ENCODE measurements around the gene CPE.
"Not testable (repeated sequence)": the region's sequence is repeated elsewhere in the genome, so short reads cannot be mapped to it uniquely, and the experiment has no call there.

The CPE gene

GRCh38 chr4:165403637-165404036 is 24.8 kb downstream of the CPE start:
- DNase-seq (ENCODE audit: low spot score), result no peak

GRCh38 chr4:165404080-165404479 is 25.3 kb downstream of the CPE start:
- DNase-seq (ENCODE audit: low spot score), result no peak

GRCh38 chr4:165404696-165405095 is 25.9 kb downstream of the CPE start:
- DNase-seq (ENCODE audit: low spot score), result no peak

DNA sequence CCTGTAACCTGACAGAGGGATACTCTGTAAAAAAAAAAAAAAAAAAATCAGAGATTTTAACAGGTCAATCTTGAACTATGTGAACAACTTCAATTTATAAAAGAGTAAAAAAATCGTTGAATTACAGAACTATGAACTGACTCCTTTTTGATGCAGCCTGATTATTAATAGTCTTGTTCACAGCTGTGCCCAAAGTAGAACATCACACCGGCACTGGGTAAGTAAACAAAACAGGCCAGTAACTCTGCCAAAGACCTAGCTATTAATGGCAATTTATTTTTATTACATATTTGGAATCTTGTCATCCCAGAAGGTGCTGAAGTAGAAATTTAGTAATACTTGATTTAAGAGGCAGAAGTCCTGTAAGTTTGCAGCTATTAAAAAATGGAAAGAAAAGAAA is 31.4 kb downstream of the CPE start:
- no peak for DNase-seq (ENCODE audit: low spot score)

GRCh38 chr4:165415910-165416309 is 37.1 kb downstream of the CPE start:
- no peak for DNase-seq (ENCODE audit: low spot score)

- no peak for DNase-seq (ENCODE audit: low spot score)
Measured at GRCh38 chr4:165418073-165418472, 39.3 kb downstream of the CPE start.

DNA sequence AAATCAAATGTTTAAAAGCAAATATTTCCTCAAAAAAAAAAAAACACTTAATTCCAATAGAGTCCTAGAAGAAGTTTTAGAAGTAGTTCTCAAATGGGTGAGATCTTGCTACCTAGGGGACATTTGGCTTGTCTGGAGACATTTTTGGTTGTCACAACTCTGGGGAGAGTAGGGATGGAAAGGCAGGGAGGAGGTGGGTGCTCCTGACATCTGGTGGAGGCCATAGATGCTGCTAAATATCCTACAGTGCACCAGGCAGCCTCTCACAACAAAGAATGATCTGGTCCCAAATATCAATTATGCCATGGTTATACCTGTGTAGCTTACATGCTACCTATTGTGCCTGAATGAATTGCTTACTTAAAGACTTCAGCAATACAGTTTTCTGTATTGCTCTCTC is 46.8 kb downstream of the CPE start:
- DNase-seq (ENCODE audit: low spot score), result no peak

- no peak for DNase-seq (ENCODE audit: low spot score)
Measured at GRCh38 chr4:165426331-165426730, 47.5 kb downstream of the CPE start.

GRCh38 chr4:165426823-165427222 is 48.0 kb downstream of the CPE start:
- DNase-seq (ENCODE audit: low spot score), result no peak

GRCh38 chr4:165428957-165429356 is 50.1 kb downstream of the CPE start:
- DNase-seq (ENCODE audit: low spot score), result no peak

DNA sequence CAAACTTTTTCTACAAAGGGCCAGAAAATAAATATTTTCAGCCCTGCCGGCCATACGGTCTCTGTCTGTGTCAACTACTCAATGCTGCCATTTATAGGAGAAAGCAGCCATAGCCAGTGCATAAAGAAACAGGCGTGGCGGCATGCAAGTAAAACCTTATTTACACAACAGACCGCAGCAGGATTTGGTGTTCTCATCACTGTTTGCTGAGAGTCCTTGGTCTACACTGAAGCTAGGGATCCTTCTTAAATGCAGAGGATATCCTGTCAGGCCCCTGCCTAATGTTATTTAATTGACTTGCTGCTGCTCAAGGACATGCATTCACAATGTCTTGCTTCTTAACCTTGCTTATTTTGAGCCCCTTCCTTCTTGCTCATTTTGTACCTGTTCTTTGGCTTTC is 54.7 kb downstream of the CPE start:
- no peak for DNase-seq (ENCODE audit: low spot score)

DNA sequence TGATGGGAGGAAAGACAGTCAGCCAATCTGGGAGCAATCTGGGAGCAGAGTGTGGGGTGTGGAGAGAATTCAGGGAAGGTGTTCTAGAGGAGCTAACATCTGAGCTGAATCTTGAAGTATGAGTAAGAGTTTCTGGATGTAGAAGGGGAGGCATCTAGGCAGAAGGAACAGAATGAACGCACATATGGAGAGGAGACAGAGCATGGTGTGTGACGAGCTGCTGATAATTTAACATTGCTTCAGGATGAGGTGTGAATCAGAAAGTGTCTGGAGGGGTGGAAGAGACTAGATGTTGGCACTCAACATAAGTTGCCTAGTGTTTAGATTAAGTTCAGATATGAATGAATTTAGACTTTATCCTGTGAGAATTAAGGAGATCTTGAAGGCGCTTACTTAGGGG is 58.9 kb downstream of the CPE start:
- DNase-seq (ENCODE audit: low spot score), result no peak

DNA sequence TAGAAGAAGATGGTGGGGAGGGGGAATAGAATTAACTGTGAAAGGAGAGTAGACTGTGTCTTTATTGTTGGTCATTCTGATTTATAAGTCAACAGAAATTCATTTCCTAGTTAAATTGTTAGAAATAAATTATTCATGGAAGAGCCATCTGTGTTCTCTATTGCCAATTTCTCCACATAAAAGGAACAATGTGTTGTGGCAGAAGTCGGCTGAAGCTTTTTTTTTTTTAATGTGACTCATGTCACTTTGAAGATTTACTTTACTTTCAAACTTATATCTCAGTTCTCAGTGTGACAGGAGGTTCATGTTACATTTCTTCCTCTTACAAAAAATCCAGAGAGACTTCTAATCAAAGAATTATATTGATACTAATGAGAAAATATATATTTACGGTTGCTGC is 60.5 kb downstream of the CPE start:
- DNase-seq (ENCODE audit: low spot score), result no peak

DNA sequence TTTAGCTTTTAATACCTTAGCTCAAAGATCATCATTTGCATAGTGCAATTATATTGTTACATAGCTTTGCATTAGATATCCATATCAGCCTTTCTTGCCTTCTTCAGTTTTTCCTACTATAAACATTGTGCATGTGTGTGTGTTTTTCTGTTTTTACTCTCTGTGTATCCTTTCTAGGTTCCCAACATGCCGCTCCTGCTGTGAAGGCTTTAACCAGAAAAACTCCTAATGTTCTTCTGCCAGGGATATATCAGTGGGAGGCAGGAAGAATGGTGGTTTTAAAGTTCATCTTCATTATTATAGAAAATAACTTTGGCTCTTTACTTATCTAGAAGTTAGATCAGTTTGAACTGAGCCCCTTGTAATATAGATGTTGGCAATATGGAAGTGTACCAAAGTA is 61.2 kb downstream of the CPE start:
- no peak for DNase-seq (ENCODE audit: low spot score)

DNA sequence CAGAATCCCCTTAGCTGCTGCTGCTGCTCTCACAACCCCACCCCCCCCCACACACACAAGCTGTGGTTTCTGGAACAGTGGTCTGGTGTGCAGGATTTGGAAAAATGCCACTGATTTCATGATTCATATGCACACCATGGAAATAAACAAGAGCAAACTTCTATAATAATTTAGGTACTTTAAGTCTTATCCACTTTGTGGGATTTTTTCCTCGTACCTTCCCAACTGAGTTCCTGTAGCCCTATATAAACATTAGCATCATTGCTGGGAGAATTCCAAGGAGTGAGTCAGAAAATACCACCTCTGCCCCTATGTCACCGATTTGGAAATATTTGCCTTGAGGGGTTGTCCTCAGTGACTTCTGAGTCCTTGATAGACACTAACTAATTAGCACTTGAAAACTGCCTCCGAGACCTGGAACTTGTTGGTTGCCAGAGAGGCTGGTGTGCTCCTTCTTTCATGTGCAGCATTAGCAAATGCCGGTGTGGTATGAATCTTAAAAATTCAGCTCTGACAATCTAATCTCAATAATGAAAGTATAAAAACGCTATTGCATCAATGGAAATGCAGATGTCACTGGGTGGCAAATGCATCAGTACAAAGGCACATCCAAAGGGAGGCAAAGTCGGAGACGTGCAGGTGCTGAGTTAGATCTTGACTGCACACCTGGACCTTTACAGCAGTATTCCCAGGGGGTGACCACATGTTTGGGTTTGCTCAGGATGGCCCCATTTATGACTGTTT is 61.8 kb downstream of the CPE start:
- no peak for DNase-seq (ENCODE audit: low spot score)

DNA sequence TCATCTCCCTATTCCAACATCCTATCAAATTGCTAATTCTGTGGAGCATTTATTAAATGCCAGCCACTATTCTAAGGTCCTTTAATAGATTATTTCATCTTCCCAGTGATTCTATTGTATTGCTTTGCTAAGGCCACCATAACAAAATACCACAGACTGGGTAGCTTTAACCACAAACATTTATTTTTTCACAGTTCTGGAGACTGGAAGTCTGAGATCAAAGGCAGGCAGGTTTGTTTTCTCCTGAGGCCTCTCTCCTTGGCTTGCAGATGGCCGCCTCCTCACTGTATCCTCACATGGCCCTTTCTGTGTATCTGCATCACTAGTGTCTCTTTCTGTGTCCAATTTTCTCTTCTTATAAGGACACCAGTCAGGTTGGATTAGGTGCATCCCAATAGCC is 64.5 kb downstream of the CPE start:
- DNase-seq (ENCODE audit: low spot score), result no peak

DNA sequence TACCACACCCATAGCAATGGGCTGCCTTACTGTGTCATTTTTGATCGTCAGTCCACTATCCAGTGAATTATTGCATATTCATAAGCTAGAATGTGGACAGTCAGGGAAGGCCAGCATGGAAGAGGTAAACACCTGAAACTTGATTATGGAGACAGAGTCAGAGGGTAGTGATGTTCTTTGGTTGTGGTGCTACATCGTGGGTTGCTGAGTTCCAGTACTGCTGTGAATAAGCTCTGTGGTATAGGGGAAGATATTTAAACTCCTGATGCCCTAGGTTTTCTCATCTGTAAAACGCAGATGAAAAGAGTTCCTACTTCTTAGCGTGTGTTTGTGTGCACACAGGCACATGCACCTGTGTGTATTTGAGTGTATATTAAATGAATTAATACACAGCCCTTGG is 69.9 kb downstream of the CPE start:
- DNase-seq (ENCODE audit: low spot score), result no peak

DNA sequence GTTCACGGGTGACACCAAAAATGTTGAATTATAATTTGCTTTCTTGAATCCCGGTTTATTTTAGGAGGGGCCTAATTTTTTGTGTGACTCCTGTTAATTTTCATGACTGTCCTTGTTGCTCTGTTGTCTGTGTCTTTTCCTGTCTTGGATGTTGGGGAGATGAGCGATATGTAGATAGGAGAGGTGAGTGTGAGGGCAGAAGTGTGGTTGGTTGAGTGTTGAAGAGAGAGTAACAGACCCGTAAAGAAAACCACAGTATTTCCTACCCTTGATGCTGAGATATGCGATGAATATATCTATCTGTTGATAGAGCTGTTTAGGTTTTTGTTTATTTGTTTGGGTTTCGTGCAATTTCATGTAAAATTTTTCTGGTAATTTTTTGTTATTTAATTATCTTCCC is 70.5 kb downstream of the CPE start:
- DNase-seq (ENCODE audit: low spot score), result no peak

DNA sequence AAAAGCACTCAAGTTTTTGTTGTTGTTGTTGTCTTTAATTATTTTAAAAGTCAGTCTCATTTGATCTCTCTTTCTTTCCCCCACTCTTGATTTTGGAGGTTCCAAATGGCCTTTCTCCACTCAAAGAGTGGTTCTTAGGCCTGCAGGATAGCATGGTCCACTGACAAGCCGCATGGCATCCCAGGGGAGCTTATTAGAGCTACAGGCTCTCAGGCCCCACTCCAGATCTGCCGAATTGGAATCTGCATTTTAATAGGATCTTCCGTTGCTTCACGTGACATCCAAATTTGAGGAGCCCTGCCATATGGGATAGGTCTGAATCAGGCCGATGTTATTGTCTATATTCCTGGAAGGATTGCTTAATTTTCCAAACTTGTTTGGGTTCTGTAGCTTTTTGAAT is 72.1 kb downstream of the CPE start:
- DNase-seq (ENCODE audit: low spot score), result no peak

DNA sequence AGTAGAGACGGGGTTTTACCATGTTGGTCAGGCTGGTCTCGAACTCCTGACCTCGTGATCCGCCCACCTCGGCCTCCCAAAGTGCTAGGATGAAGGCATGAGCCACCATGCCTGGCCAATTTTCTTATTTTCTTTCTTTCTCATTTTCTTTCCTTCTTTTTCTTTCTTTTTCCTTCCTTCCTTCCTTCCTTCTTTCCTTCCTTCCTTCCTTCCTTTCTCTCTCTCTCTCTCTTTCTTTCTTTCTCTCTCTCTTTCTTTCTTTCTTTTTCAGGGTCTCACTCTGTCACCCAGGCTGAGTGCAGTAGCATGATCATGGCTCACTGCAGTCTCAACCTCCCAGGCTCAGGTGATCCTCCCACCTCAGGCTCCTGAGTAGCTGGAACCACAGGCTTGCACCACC is 74.3 kb downstream of the CPE start:
- not testable (repeated sequence) for DNase-seq (ENCODE audit: low spot score)

DNA sequence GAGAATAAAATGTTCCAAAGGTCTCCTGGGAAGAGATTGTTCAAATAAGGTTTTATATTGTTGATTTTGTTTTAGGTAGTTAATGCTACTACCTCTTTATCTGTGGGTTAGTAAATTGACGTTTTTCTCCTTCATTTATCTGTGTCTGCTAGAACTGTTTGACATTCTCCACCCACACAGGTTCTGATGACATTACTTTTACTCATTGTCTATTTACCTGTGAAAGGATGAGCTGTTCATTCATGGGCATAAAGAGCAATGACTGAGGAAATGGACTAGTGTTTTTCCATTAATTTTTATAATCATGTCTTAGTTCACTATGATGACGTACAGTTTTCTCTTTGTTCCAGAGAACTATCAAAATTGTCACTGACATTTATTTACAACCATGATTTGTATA is 75.6 kb downstream of the CPE start:
- no peak for DNase-seq (ENCODE audit: low spot score)

GRCh38 chr4:165457793-165458192 is 79.0 kb downstream of the CPE start:
- no peak for DNase-seq (ENCODE audit: low spot score)

- DNase-seq (ENCODE audit: low spot score), result no peak
Measured at GRCh38 chr4:165458471-165458870, 79.7 kb downstream of the CPE start.

DNA sequence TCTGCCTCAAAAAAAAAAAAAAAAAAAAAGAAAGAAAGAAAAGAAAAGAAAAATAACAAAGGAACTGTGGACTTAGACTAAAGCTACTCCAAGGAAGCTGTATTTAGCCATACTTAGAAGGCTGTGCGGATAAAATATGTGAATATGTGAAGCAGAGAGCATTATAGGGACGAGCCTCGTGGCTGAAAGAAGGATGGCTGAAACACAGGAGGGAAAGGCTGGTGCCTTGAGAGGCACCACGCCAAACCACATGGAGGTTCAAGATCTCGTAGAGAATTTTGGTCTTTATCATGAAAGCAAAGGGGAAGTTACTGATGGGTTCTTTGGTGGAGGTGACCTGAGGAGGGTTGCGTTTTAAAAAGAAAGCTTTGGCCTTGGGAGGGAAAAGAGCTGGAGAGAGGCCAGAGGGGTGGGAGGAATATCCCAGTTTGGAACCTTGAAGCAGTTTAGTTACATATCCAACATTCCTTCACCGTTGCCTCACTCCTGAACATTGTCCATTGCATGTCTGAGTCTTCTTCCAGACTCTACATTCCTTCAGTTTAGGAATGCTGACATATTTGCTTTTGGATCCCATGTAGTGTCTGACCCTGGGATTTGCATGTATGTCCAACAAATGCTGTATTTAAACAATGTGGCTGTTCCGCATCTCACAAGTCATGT is 82.5 kb downstream of the CPE start:
- no peak for DNase-seq (ENCODE audit: low spot score)
